Calu3 (cell line): ENCODE data around the gene KCNK10. TPM values are rescaled to one million over a fixed set of nuclear protein-coding genes. Genes with fewer than 3 reads are reported as not detected.

Experiments used
- BruUV-seq: library from RNA; stranded (reverse); fragments of 400-500 nt; replicated peaks from 2 replicates; lab custom pipeline; 2021; lab: Mats Ljungman, UMichigan
- CTCF ChIA-PET: fragments of 300-600 bp; sonication (Branson Sonifier 250); formaldehyde crosslinking; loops from one replicate; lab custom pipeline; 2022; ENCODE audit warnings: antibody characterized with exemption; lab: Charles Lee
- DNase-seq: peaks from one replicate; pipeline ENCODE4 v3.0.0; 2022
- H3K27ac Mint-ChIP-seq: one replicate; pipeline ENCODE4 v1.8.0; 2022; ENCODE audit warnings: mixed read lengths; ENCODE audit not compliant: unreplicated experiment
- H3K27me3 Mint-ChIP-seq: one replicate; pipeline ENCODE4 v1.8.0; 2022; ENCODE audit warnings: mixed read lengths; ENCODE audit not compliant: unreplicated experiment
- H3K36me3 Mint-ChIP-seq: one replicate; pipeline ENCODE4 v1.8.0; 2022; ENCODE audit warnings: mild to moderate bottlenecking, moderate library complexity, mixed read lengths; ENCODE audit not compliant: insufficient read depth, unreplicated experiment
- H3K4me1 Mint-ChIP-seq: one replicate; pipeline ENCODE4 v1.8.0; 2022; ENCODE audit warnings: mild to moderate bottlenecking, low read depth, mixed read lengths; ENCODE audit not compliant: unreplicated experiment
- H3K4me3 Mint-ChIP-seq: one replicate; pipeline ENCODE4 v1.8.0; 2022; ENCODE audit warnings: mild to moderate bottlenecking, low read depth, moderate library complexity, mixed read lengths; ENCODE audit not compliant: unreplicated experiment
- H3K9me3 Mint-ChIP-seq: one replicate; pipeline ENCODE4 v1.8.0; 2022; ENCODE audit warnings: low read depth, mixed read lengths; ENCODE audit not compliant: unreplicated experiment
- intact Hi-C: fragments of 100-400 bp; cut with micrococcal nuclease; formaldehyde crosslinking; loops from one replicate; pipeline ENCODE4 v1.10.0; 2022; ENCODE audit not compliant: unreplicated experiment
- total RNA-seq: library from RNA; stranded (reverse); gene quantifications from 2 replicates; pipeline ENCODE4 v1.2.3, GENCODE V29; 2022
- TF ChIP-seq, protein P1 (sequence below): fragments of 200-600 bp; IDR thresholded peaks from one replicate; pipeline ENCODE4 v1.8.0; 2022; ENCODE audit warnings: antibody characterized with exemption; ENCODE audit not compliant: unreplicated experiment

KCNK10 gene
- total RNA-seq, 1 experiment from 2014 or later, result not detected

DNA sequence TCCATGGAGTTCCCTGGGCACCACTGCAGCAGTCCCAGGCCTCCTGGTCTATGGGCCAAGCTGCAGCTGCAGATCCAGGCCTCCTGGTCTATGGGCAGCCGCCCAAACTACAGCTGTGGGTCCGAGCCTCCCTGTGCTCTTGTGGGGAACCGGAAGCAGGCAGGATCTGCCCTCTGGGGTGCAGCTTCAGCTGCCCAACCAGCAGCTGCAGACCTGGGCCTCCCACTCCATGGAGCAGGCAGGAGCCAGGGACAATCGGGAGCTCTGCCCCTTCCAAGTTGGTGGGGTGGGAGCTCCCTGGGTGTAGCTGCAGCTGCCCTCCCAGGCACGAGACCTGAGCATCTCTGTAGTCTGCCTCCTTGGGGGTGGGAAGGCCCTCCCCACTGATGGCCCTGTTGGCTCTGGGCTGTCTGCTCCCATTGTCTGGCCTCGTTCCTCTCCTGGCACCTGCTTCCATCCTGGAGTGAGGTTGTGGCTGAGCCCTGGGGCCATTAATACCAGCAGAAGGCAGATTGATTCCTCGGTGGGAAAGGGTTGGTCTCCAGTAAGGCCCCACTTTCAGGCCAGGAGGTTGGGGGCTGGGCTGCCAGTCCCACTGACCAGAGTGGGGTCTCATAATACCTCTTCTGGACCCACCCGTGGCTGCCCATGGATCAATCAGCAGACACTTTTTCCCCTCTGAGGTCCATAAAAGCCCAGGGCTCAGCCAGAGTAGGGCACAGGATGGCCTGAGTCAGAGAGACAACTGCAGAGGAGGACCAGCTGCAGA is 176.0 kb downstream of the KCNK10 start:
- TF ChIP-seq, protein P1, sequence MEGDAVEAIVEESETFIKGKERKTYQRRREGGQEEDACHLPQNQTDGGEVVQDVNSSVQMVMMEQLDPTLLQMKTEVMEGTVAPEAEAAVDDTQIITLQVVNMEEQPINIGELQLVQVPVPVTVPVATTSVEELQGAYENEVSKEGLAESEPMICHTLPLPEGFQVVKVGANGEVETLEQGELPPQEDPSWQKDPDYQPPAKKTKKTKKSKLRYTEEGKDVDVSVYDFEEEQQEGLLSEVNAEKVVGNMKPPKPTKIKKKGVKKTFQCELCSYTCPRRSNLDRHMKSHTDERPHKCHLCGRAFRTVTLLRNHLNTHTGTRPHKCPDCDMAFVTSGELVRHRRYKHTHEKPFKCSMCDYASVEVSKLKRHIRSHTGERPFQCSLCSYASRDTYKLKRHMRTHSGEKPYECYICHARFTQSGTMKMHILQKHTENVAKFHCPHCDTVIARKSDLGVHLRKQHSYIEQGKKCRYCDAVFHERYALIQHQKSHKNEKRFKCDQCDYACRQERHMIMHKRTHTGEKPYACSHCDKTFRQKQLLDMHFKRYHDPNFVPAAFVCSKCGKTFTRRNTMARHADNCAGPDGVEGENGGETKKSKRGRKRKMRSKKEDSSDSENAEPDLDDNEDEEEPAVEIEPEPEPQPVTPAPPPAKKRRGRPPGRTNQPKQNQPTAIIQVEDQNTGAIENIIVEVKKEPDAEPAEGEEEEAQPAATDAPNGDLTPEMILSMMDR, result no peak
- Mint-ChIP-seq H3K4me3 (no peak overlapping the region), H3K9me3 (no peaks in the 10 kb centered on the region), H3K27me3 (peaks cover 17% of the 10 kb centered on the region), H3K27ac (no peak overlapping the region), H3K4me1 (no peaks in the 10 kb centered on the region), H3K36me3 (no peaks in the 10 kb centered on the region)
- BruUV-seq, result no TSS peak
- CTCF ChIA-PET, result no interaction called here
- no peak for DNase-seq
- intact Hi-C loops, result no loop called here

DNA sequence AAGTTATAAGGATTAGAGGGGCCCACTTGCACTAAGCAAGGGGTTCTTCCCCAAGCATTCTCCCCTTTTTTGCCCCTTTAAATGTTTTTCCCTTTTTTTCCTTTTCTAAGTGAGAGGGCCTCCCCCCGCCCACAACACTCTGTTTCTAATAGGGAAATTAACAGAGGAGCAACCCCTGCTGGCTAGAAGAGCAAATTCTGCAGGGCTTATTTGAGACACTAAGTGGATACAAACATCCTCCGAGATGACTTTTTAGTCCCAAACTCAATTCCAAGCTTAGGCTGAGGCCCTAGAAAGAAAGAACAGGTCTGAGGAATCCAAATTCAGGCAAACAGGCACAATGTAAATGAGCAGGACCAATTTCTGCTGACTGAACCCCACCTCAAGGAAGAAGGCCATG is 179.3 kb downstream of the KCNK10 start:
- CTCF ChIA-PET, result no interaction called here
- Mint-ChIP-seq H3K4me3 (no peak overlapping the region), H3K36me3 (no peaks in the 10 kb centered on the region), H3K27ac (no peak overlapping the region), H3K27me3 (peaks cover 3% of the 10 kb centered on the region), H3K9me3 (no peaks in the 10 kb centered on the region), H3K4me1 (no peaks in the 10 kb centered on the region)
- intact Hi-C loops, result no loop called here
- no peak for DNase-seq
- BruUV-seq, result no TSS peak
- TF ChIP-seq, protein P1, result no peak

GRCh38 chr14:88142997-88143396 is 180.1 kb downstream of the KCNK10 start:
- CTCF ChIA-PET, result no interaction called here
- TF ChIP-seq, protein P1, result no peak
- Mint-ChIP-seq H3K4me3 (no peak overlapping the region), H3K27me3 (no peaks in the 10 kb centered on the region), H3K9me3 (no peaks in the 10 kb centered on the region), H3K36me3 (no peaks in the 10 kb centered on the region), H3K4me1 (no peaks in the 10 kb centered on the region), H3K27ac (no peak overlapping the region)
- intact Hi-C loops, result no loop called here
- BruUV-seq, result no TSS peak
- no peak for DNase-seq

- H3K4me1 Mint-ChIP-seq, result no peaks in the 10 kb centered on the region
- no TSS peak for BruUV-seq
- CTCF ChIA-PET, result no interaction called here
- no peak overlapping the region for H3K4me3 Mint-ChIP-seq
- intact Hi-C loops, result no loop called here
- H3K27me3 Mint-ChIP-seq, result no peaks in the 10 kb centered on the region
- TF ChIP-seq, protein P1, result no peak
- H3K9me3 Mint-ChIP-seq, result no peaks in the 10 kb centered on the region
- no peak overlapping the region for H3K27ac Mint-ChIP-seq
- no peak for DNase-seq
- H3K36me3 Mint-ChIP-seq, result no peaks in the 10 kb centered on the region
Observed at GRCh38 chr14:88140874-88141273, 182.2 kb downstream of the KCNK10 start.
